ENCODE data around the gene ZDHHC9.

ZDHHC9 gene

GRCh38 chrX:129791961-129792570 is 51.6 kb downstream of the ZDHHC9 start:
- in situ Hi-C loops (cut with HindIII; ENCODE audit: low pct_ligation_motif_present, low pct_unique_long_range_greater_than_20kb, low sequenced_read_pairs): no loop called here
- DNase-seq: no peak

- in situ Hi-C loops (cut with HindIII; ENCODE audit: low pct_ligation_motif_present, low pct_unique_long_range_greater_than_20kb, low sequenced_read_pairs): no loop called here
- DNase-seq: no peak
Observed at GRCh38 chrX:129791336-129791735, 52.4 kb downstream of the ZDHHC9 start.

- no peak for DNase-seq
- in situ Hi-C loops (cut with HindIII; ENCODE audit: low pct_ligation_motif_present, low pct_unique_long_range_greater_than_20kb, low sequenced_read_pairs): no loop called here
Observed at GRCh38 chrX:129790808-129791207, 52.9 kb downstream of the ZDHHC9 start.

GRCh38 chrX:129790146-129790545 is 53.5 kb downstream of the ZDHHC9 start:
- DNase-seq: no peak
- in situ Hi-C loops (cut with HindIII; ENCODE audit: low pct_ligation_motif_present, low pct_unique_long_range_greater_than_20kb, low sequenced_read_pairs): no loop called here

- DNase-seq: no peak
- in situ Hi-C loops (cut with HindIII; ENCODE audit: low pct_ligation_motif_present, low pct_unique_long_range_greater_than_20kb, low sequenced_read_pairs): no loop called here
Observed at GRCh38 chrX:129788527-129788926, 55.2 kb downstream of the ZDHHC9 start.

GRCh38 chrX:129787336-129788055 is 56.2 kb downstream of the ZDHHC9 start:
- in situ Hi-C loops (cut with HindIII; ENCODE audit: low pct_ligation_motif_present, low pct_unique_long_range_greater_than_20kb, low sequenced_read_pairs): no loop called here

GRCh38 chrX:129786210-129786651 is 57.5 kb downstream of the ZDHHC9 start:
- in situ Hi-C loops (cut with HindIII; ENCODE audit: low pct_ligation_motif_present, low pct_unique_long_range_greater_than_20kb, low sequenced_read_pairs): no loop called here
- DNase-seq: no peak

More at GRCh38 chrX:129787336-129788055, 56.2 kb downstream of the ZDHHC9 start:
- no peak for DNase-seq

- DNase-seq: no peak
- in situ Hi-C loops (cut with HindIII; ENCODE audit: low pct_ligation_motif_present, low pct_unique_long_range_greater_than_20kb, low sequenced_read_pairs): no loop called here
Observed at GRCh38 chrX:129785160-129785947, 58.3 kb downstream of the ZDHHC9 start.

- in situ Hi-C loops (cut with HindIII; ENCODE audit: low pct_ligation_motif_present, low pct_unique_long_range_greater_than_20kb, low sequenced_read_pairs): no loop called here
- DNase-seq: no peak
Observed at GRCh38 chrX:129784371-129784770, 59.3 kb downstream of the ZDHHC9 start.

GRCh38 chrX:129783291-129783713 is 60.4 kb downstream of the ZDHHC9 start:
- no peak for DNase-seq
- in situ Hi-C loops (cut with HindIII; ENCODE audit: low pct_ligation_motif_present, low pct_unique_long_range_greater_than_20kb, low sequenced_read_pairs): no loop called here

- in situ Hi-C loops (cut with HindIII; ENCODE audit: low pct_ligation_motif_present, low pct_unique_long_range_greater_than_20kb, low sequenced_read_pairs): no loop called here
Observed at GRCh38 chrX:129782706-129783105, 61.0 kb downstream of the ZDHHC9 start.

GRCh38 chrX:129781680-129782495 is 61.8 kb downstream of the ZDHHC9 start:
- in situ Hi-C loops (cut with HindIII; ENCODE audit: low pct_ligation_motif_present, low pct_unique_long_range_greater_than_20kb, low sequenced_read_pairs): no loop called here

More at GRCh38 chrX:129782706-129783105, 61.0 kb downstream of the ZDHHC9 start:
- DNase-seq: no peak

GRCh38 chrX:129781134-129781672 is 62.5 kb downstream of the ZDHHC9 start:
- no peak for DNase-seq
- in situ Hi-C loops (cut with HindIII; ENCODE audit: low pct_ligation_motif_present, low pct_unique_long_range_greater_than_20kb, low sequenced_read_pairs): no loop called here

More at GRCh38 chrX:129781680-129782495, 61.8 kb downstream of the ZDHHC9 start:
- no peak for DNase-seq

- no peak for DNase-seq
- in situ Hi-C loops (cut with HindIII; ENCODE audit: low pct_ligation_motif_present, low pct_unique_long_range_greater_than_20kb, low sequenced_read_pairs): no loop called here
Observed at GRCh38 chrX:129780441-129781105, 63.1 kb downstream of the ZDHHC9 start.

- DNase-seq: no peak
- in situ Hi-C loops (cut with HindIII; ENCODE audit: low pct_ligation_motif_present, low pct_unique_long_range_greater_than_20kb, low sequenced_read_pairs): no loop called here
Observed at GRCh38 chrX:129779747-129780146, 63.9 kb downstream of the ZDHHC9 start, which contains the start of gene SASH3. Gene SASH3 (plus strand): TSS chrX:129779949. CDS start chrX:129780098, 149 bp downstream.

- in situ Hi-C loops (cut with HindIII; ENCODE audit: low pct_ligation_motif_present, low pct_unique_long_range_greater_than_20kb, low sequenced_read_pairs): no loop called here
- DNase-seq: no peak
Observed at GRCh38 chrX:129779086-129779672, 64.5 kb downstream of the ZDHHC9 start.
